Thymus (tissue), 11 donors: ENCODE measurements around the gene CALY. TPM values are rescaled to one million over a fixed set of nuclear protein-coding genes. Genes with fewer than 3 reads are reported as not detected.
"Not testable (repeated sequence)": the region's sequence is repeated elsewhere in the genome, so short reads cannot be mapped to it uniquely, and the experiment has no call there.

Experiments
- DNase-seq, 9 donors: peaks; one replicate each; pipeline ENCODE4 v3.0.0-alpha.2; 2013; ENCODE audit warnings: low spot score in 9 of 9, low read depth in 6 of 9, missing footprints in 1 of 9
- H3K27ac ChIP-seq, 2 donors: one replicate each; pipeline ENCODE4 v1.5.1; 2013; ENCODE audit warnings: control low read depth in 1 of 2, low read depth in 1 of 2, low read length in 1 of 2, mild to moderate bottlenecking in 1 of 2, moderate library complexity in 1 of 2
- H3K27me3 ChIP-seq, 2 donors: one replicate each; pipeline ENCODE4 v1.5.1; 2013; ENCODE audit warnings: low read length in 1 of 2; ENCODE audit not compliant: control insufficient read depth in 2 of 2, insufficient read depth in 1 of 2
- H3K36me3 ChIP-seq, 2 donors: one replicate each; pipeline ENCODE4 v1.5.1; 2013; ENCODE audit warnings: low read length in 1 of 2, mild to moderate bottlenecking in 1 of 2, moderate library complexity in 1 of 2; ENCODE audit not compliant: control insufficient read depth in 2 of 2, insufficient read depth in 2 of 2
- H3K4me1 ChIP-seq, 2 donors: one replicate each; pipeline ENCODE4 v1.5.1; 2013; ENCODE audit warnings: low read length in 2 of 2; ENCODE audit not compliant: control insufficient read depth in 2 of 2, insufficient read depth in 2 of 2
- H3K4me3 ChIP-seq, 2 donors: one replicate each; pipeline ENCODE4 v1.5.1; 2013; ENCODE audit warnings: low read length in 2 of 2, control low read depth in 1 of 2, mild to moderate bottlenecking in 1 of 2
- H3K9me3 ChIP-seq, 2 donors: one replicate each; pipeline ENCODE4 v1.5.1; 2013; ENCODE audit warnings: low read length in 1 of 2, mild to moderate bottlenecking in 1 of 2; ENCODE audit not compliant: control insufficient read depth in 2 of 2, insufficient read depth in 1 of 2
- WGBS: extraction: QIAGEN DNeasy Blood & Tissue Kit; methylation state at CpG from one replicate; pipeline ENCODE4 v1.1.7; 2013; 5-methylcytosine and 5-hydroxymethylcytosine counted together
- polyA plus RNA-seq: library from polyadenylated mRNA; stranded (reverse); fragments of 200-250 nt; gene quantifications from one replicate; pipeline ENCODE4 v1.2.3, GENCODE V29; 2013
- total RNA-seq: library from RNA; stranded (reverse); fragments of 120-200 nt; gene quantifications from one replicate; pipeline ENCODE4 v1.2.4, GENCODE V29; 2013
- donor health status: healthy.

CALY gene
- total and polyA plus RNA-seq, 2 donors: 0.21 TPM; not detected in 1

- no peak overlapping the region for H3K27ac ChIP-seq
- no peaks in the 10 kb centered on the region for H3K9me3 ChIP-seq
- H3K27me3 ChIP-seq: peaks cover 0 to 4% of the 10 kb centered on the region in 2 donors
- peaks cover 4% of the 10 kb centered on the region in 2 donors for H3K4me1 ChIP-seq
- H3K4me3 ChIP-seq: no peak overlapping the region
- 95% methylated on average over 24 of the region's 24 CpGs for WGBS
- peaks cover 34 to 41% of the 10 kb centered on the region in 2 donors for H3K36me3 ChIP-seq
- no peak for DNase-seq
These were observed 33.5 kb upstream of the CALY start for GRCh38 chr10:133370030-133370786.

GRCh38 chr10:133368153-133368552, 31.5 kb upstream of the CALY start:
- DNase-seq: no peak
- no peak overlapping the region for H3K4me3 ChIP-seq
- no peaks in the 10 kb centered on the region for H3K27me3 ChIP-seq
- no peak overlapping the region for H3K27ac ChIP-seq
- H3K36me3 ChIP-seq: peaks cover 43 to 45% of the 10 kb centered on the region in 2 donors
- H3K9me3 ChIP-seq: no peaks in the 10 kb centered on the region
- peaks cover 0 to 4% of the 10 kb centered on the region in 2 donors for H3K4me1 ChIP-seq
- 97% methylated on average over 7 of the region's 7 CpGs for WGBS

- WGBS: 100% methylated on average over 5 of the region's 7 CpGs
- not testable (repeated sequence) for DNase-seq, H3K9me3 ChIP-seq, H3K4me1 ChIP-seq, H3K27ac ChIP-seq, H3K27me3 ChIP-seq, H3K4me3 ChIP-seq
- peaks cover 44 to 48% of the 10 kb centered on the region in 2 donors for H3K36me3 ChIP-seq
These were observed 30.8 kb upstream of the CALY start for GRCh38 chr10:133367461-133367860.

- DNase-seq: no peak
- no peaks in the 10 kb centered on the region for H3K9me3 ChIP-seq
- no peaks in the 10 kb centered on the region for H3K4me1 ChIP-seq
- peaks cover 46 to 50% of the 10 kb centered on the region in 2 donors for H3K36me3 ChIP-seq
- no peak overlapping the region for H3K27ac ChIP-seq
- no peak overlapping the region for H3K4me3 ChIP-seq
- WGBS: 97% methylated on average over 13 of the region's 13 CpGs
- H3K27me3 ChIP-seq: no peaks in the 10 kb centered on the region
These were observed 30.1 kb upstream of the CALY start for GRCh38 chr10:133366751-133367150.

- Histone ChIP-seq H3K27me3 (no peaks in the 10 kb centered on the region), H3K36me3 (peaks cover 46 to 50% of the 10 kb centered on the region in 2 donors), H3K9me3 (no peaks in the 10 kb centered on the region), H3K4me1 (no peaks in the 10 kb centered on the region), H3K27ac (no peak overlapping the region), H3K4me3 (no peak overlapping the region)
- DNase-seq: no peak
- WGBS: 89% methylated on average over 17 of the region's 17 CpGs
These were observed 29.4 kb upstream of the CALY start for GRCh38 chr10:133366130-133366478.

GRCh38 chr10:133365461-133366129, 28.9 kb upstream of the CALY start:
- Histone ChIP-seq H3K4me1 (no peaks in the 10 kb centered on the region), H3K9me3 (no peaks in the 10 kb centered on the region), H3K27me3 (no peaks in the 10 kb centered on the region), H3K36me3 (peaks cover 46 to 50% of the 10 kb centered on the region in 2 donors), H3K4me3 (no peak overlapping the region), H3K27ac (no peak overlapping the region)
- no peak for DNase-seq
- 91% methylated on average over 13 of the region's 13 CpGs for WGBS

- no peak for DNase-seq
- Histone ChIP-seq H3K9me3 (no peaks in the 10 kb centered on the region), H3K36me3 (peaks cover 43 to 45% of the 10 kb centered on the region in 2 donors), H3K27me3 (no peaks in the 10 kb centered on the region), H3K4me1 (no peaks in the 10 kb centered on the region), H3K4me3 (no peak overlapping the region), H3K27ac (no peak overlapping the region)
- WGBS: 96% methylated on average over 29 of the region's 29 CpGs
These were observed 28.1 kb upstream of the CALY start for GRCh38 chr10:133364645-133365431.

- Histone ChIP-seq H3K9me3 (no peaks in the 10 kb centered on the region), H3K36me3 (peaks cover 26 to 28% of the 10 kb centered on the region in 2 donors), H3K4me3 (no peak overlapping the region), H3K27ac (no peak overlapping the region), H3K27me3 (no peaks in the 10 kb centered on the region), H3K4me1 (no peaks in the 10 kb centered on the region)
- no peak for DNase-seq
- WGBS: 98% methylated on average over 13 of the region's 13 CpGs
These were observed 26.1 kb upstream of the CALY start for GRCh38 chr10:133362846-133363245.
